GM19193 (cell line): Measurements from ENCODE around the gene DAB1.

ENCODE experiments used
- POLR2A ChIP-seq: IDR thresholded peaks from 4 replicates; pipeline ENCODE4 v1.6.1; 2011; ENCODE audit not compliant: insufficient read depth, insufficient read length; ENCODE audit errors: extremely low read depth

The DAB1 gene

GRCh38 chr1:57003398-57004139, 420.3 kb downstream of the DAB1 start:
- TF ChIP-seq POLR2A = no peak

DNA sequence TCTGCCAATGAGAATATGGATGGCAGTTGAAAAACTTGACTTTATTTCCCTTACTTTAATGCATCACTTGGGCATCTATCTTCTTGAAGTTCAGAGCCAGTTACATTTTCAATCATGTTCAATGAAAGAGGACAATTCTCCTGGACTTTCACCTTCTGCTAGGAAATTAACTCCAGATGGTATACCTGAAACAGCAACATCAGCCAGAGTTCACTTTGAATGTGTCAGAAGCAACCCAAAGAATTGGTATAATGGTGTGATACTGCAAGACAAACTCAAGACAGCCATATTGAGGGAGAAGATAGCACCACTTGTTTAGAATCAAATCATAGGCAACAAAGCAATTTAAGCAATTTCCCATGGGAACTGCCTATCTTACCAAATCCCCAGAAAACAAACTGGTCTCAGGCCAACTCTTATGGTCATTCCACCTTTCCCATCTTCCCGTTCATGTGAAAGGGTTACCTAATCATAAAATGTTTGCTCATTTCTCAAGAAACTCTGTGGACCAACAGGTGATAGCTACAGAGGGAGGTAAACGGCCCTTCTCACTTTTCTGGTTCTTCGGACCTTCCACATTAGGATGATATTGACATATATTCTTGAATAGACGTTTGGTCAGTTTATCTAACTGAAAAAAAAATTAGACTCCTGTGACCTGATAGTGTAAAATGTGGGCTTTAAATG, 428.3 kb downstream of the DAB1 start:
- TF ChIP-seq POLR2A = no peak

DNA sequence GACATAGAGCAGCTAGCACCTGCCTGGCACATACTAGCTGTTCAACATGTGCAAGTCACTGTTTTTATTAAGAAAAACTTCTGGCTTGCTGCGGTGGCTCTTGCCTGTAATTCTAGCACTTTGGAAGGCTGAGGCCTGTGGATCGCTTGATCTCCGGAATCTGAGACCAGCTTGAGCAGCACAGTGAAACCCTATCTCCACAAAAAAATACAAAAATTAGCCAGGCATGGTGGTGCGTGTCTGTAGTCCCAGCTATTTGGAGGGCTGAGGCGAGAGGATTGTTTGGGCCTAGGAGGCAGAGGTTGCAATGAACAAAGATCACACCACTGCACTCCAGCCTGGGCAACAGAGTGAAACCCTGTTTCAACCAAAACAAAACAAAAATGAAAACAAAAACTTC, 430.4 kb downstream of the DAB1 start:
- no peak for TF ChIP-seq POLR2A

DNA sequence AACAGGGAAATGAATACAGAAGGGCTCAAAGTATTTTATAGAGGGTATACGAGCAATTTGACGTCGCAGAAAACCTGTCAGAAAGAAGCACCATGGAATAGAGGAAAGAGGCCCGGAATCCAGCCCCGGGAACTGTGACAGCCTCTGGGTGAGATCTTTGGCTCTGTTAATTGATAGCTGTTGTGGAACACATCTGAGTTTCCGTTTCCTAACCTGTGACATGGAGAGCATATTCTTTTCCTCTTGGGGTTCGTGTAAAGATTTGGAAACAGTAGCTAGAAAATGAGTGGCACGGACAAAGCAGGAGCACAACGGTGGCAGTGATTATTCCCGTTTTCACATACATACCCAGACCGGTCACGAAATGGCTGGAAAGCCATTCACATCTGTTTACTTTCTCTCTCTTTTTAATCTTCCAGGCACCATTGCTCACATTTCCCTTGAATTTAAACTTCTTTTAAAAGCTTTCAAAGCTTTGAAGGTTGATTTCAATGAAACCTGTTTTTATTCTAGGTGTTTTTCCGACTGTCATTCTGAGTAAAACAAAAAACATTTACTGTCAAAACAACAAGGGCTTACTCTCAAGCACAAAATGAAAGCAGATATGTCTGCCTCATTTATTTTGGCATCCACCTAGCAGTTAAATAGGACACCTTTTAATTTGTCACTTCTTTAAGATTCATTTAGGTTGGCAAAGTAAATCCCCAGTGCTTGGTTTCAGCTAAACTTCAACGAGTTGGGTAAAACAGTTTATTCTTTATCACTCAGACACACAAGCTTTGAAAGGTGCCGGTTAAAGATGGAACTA, 431.3 kb downstream of the DAB1 start:
- no peak for TF ChIP-seq POLR2A

DNA sequence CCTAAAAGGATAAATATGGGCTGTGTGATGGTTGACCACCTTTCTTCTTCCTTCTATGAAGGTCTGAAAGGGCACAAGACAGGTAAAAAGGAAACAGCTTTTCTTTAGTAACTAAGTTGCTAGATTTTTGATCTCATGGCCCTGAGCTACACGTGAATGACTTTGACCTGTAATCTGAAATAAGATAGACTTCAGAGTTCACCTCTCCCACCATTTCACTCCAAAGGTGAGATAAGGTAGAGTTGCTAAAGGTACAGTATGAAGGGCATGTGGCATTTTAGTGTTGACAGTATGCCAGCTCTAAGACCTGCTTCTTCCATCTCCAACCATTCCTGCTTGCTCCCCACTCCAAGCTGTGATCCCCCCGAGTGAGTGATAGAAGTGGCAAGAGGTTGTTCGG, 432.3 kb downstream of the DAB1 start:
- no peak for TF ChIP-seq POLR2A

DNA sequence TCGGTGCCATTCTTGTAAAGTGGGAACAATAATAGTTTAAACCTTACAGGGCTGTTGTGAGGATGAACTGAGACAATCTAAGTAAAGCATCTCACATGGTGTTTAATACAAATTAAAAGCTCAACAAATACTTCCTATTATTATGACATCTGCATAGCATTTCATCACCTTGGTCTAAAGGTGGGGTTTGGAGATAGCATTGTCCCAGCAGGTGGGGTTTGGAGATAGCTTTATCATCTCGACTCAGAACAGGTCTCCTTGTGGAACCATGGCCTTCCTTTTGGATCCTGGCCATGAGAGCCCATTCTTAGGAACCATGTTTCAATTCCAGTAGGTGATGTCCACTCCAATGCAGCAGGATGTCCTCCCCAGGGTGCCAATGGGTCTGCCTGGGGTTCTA, 437.5 kb downstream of the DAB1 start:
- TF ChIP-seq POLR2A = no peak

- no peak for TF ChIP-seq POLR2A
Measured at GRCh38 chr1:56985857-56986256, 438.0 kb downstream of the DAB1 start.

DNA sequence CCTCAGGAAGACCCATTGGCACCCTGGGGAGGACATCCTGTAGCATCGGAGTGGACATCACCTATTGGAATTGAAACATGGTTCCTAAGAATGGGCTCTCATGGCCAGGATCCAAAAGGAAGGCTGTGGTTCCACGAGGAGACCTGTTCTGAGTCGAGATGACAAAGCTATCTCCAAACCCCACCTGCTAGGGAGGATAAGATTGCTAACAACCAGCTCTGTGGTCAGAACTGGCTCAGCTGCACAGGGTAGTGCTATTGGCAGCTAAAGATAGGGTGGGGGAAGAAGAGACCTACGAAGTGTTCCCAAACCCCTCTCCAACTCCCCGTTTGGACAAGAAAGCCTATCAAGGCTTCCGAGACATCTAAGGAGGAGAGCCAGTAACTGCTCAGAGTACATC, 440.4 kb downstream of the DAB1 start:
- TF ChIP-seq POLR2A = no peak

GRCh38 chr1:56979986-56980755, 443.7 kb downstream of the DAB1 start:
- TF ChIP-seq POLR2A = no peak

GRCh38 chr1:56978819-56979218, 445.0 kb downstream of the DAB1 start:
- no peak for TF ChIP-seq POLR2A

DNA sequence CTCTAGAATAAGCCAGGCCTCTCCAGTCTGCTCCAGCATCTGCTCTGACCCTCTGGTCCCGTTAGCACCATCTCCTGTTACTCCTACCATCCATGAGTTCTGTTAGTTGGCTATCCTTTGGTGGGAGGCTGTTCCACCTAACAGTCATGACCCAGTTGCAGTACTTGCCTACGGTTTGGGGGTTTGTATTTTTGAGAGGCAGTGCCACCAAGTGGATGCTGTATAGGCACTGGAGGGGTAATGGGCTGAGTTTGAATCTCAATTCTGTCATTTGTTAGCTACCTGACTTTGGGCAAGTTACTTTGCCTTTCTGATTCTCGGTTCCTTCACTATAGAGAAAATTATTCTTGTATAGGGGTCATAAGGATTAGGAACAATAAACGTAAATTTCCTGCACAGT, 445.9 kb downstream of the DAB1 start:
- TF ChIP-seq POLR2A = no peak

DNA sequence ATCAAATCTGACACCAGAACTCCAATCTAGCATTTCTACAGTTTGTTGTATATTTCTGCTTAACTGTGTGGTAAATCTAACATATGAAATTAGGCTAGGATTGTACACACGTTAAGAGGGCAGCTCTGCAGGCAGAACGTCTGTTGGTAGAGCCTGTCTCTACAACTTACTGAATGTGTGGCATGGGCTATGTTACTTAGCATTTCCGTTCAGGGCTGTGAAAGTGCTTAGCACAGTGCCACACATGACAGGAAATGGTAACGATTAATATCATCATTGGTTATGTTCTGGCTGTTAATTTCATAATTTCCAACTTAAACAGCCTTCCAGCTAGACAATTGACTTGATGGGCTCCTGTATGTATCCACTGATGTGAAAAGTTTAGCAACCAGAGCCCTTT, 448.4 kb downstream of the DAB1 start:
- no peak for TF ChIP-seq POLR2A

GRCh38 chr1:56973923-56974742, 449.7 kb downstream of the DAB1 start:
- no peak for TF ChIP-seq POLR2A

GRCh38 chr1:56972976-56973375, 450.9 kb downstream of the DAB1 start:
- no peak for TF ChIP-seq POLR2A
